ENCODE data around the gene LRRC27.

The LRRC27 gene

DNA sequence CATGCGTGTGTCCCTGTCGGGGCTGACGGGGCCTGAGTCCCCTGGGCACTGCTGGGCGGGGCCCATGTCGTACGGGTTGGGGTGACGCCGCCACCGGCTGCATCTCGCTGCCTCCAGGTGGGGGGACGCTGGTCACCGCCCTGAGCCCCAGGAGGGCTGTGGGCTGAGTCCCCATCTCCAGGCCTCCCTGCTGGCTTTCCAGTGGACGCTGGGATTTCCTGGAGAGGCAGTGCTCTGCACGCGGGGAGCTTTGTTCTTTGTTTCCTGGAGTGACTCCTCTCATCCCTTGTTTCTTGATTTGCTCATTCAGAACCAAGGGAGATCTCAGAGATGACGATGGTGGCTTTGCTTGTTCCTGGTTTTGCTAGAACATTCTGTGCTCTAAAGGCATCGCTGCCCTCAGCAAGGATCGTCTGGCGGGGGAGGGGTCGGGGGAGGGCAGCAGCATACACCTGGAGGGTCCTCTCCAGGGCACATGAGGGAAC, 86.0 kb downstream of the LRRC27 start:
- DNase-seq = no peak

DNA sequence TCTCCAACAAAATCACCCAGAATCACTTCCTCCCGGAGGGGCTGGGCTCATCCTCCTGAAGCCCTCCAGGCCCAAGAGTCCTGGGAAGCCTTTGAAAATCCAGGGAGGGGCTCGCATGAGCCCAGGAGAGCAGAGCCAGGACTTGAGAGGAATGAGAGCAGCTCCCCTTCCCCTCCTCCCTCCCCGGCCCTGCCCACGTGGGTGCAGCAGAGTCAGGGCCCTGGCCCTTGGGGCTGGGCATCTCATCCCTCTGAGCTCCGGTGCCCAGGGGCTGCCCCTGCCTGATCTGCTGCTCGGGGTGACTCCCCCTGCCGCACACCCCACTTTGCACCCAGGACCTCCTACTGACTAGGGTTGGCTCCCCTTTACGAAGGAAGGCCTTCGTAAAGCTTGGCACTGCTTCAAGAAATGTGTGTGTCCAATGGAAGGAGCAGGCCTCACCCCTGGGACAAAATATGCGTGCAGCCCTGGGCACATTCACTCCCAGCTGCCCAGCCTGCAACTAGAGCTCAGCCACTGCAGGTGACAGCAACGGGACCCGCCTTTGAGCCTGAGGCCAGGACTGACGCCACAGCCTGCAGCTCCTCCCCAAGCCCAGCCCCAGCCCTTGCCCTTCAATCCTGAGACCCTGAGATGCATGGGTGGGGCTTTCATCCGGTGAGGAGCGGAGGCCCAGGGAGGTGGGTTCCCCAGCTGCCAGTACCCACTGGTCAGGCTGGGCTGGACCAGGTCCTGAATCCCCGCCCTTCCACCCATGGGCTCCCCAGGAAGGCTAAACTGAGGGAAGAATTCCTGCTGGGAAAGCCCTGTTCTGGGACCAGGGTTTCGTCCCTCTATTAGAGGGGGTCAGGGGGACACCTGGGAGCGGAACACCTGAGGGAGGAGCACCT, 86.8 kb downstream of the LRRC27 start:
- DNase-seq = no peak

DNA sequence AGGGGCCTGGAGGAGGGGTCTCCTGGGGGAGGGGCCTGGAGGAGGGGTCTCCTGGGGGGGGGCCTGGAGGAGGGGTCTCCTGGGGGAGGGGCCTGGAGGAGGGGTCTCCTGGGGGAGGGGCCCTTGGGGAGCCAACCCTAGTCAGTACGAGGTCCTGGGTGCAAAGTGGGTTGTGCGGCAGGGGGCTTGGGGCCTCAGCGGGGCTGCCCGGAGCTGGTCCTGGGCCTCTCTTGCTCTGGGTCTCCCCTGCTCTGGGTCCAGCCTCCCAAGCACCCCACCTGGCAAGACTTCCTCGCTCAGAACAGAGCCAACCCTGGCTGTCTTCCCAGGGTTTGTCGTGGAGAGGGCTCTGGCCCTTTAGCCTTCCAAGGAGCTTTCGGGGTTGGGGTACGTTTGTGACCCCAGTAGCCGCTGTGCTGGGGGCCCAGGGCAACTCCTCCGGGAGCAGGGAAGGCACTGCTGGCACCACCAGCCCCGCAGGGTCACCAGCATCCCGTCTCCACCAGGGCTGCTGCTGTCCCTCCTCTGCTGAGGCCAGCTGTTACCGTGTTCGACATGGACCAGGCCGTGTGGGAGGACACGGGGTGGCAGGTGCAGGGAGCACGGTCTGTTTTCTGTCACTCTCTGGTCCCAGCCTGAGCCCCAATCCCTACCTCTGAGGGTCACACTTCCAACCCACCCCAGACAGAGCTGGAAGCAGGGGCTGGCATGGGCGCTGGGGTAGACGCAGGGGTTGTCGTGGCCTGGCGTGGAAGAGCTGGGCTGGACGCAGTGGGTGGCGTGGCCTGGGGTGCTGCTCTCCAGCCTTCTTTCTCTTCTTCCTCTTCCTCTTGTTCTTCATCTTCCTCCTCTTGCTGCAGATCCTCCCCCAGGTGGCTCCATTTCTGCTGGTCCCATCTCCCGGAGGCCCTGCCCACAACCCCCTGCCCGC, 87.8 kb downstream of the LRRC27 start:
- no peak for DNase-seq

DNA sequence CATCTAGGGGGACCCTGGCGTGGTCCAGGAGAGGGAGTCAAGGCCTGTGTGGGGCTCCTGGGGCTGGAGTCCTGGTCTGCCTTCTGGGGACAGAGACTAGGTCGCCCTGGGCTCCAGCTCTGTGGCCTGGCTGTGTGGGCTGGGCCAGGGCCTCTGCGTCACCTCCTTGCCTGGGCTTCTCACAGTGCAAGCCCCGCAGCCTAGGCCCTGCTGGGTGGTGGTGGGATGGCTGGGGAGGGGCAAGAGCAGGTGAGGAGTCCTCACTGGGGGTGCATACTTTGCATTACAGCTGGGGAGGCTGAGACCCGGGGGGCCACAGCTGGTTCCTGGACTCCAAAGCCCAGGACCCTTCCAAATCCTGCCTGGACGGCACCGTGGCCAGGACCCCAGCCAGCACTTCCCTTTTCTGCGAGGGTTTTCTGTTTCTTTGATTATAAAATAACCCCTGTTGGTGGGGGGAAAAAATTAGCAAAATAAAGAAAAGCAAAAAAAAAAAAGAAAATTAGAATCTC, 88.5 kb downstream of the LRRC27 start:
- DNase-seq = no peak

DNA sequence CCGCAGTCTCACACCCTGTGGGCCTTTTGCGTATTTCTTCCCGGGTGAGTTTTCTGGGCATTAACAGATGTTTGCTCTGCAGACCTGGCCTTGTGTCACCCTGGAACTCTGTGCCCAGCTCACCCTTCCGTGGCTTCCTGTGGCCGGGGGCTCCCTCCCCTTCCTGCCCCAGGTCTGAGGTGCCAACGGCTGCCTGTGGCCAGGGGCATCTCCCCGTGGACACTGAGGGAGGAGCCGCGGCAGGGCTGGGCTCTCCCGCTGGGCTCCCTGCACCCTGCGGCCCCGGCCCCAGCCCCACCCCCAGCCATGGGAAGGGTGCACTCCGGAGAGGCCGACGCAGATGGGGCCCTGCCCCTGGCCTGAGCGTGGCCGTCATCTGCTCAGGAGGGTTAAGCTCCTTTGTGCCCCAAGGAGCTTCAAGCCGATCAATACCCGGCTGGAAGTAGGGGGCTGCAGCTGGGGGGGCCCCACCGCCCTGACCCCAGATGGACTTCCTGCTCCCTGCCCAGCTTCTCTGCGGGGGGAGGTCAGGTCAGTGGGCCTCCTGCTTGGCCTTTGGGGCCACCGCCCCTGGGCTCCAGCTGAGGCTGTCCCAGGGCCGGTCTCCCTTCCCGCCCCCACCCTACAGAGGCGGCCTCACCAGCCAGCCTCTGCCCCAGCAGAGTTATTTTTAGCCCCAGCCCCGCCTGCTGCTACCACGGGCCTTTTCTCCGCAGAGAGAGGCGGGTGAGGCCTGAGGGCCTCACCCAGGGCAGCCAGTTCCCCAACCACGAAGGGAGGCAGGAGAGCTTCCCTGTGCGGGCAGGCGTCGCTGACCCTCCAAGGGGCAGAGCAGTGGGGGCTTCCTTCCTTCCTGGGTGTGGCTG, 89.2 kb downstream of the LRRC27 start:
- no peak for DNase-seq

DNA sequence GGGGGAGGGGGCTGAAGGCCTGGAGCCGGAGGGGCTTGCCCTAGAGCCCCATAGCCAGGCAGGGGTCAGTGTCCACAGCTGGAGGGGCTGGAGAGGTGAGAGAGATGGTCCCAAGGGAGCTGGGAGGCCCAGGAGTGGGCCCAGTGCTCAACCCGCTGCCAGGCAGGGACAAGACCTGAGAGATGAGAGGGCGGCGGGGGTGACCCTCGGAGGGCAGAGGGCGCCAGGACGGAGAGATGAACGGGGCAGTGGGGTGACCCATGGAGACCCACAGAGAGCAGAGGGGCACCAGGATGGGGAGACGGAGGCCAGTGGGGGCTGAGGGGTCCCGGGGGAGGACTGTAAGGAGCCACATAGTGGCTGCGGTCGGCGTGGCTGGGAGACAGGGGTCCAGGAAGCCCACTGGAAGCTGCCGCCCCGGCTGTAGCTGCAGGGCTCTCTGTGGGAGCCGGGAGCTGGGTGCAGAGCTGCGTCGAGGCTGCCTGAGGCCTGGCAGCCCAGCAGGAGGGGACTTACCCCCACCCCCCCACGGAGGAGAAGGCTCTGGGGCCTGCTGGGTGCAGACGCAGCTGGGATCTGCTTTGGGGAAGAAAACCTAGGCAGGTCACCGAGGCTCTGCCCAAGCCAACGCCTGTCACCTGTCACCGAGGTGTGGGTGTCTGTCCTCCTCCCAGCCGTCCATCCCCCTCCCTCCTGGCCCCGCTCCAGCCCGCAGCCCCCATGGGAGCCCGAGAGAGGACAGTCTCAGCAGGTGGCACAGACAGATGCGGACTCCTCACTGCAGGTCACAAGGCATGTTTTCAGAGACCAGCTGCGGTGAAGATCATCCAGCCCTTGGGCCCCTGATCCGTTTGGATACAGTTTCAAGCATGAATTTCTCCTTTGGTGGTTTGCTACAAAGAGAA, 90.1 kb downstream of the LRRC27 start:
- DNase-seq = peak; percentile 12

DNA sequence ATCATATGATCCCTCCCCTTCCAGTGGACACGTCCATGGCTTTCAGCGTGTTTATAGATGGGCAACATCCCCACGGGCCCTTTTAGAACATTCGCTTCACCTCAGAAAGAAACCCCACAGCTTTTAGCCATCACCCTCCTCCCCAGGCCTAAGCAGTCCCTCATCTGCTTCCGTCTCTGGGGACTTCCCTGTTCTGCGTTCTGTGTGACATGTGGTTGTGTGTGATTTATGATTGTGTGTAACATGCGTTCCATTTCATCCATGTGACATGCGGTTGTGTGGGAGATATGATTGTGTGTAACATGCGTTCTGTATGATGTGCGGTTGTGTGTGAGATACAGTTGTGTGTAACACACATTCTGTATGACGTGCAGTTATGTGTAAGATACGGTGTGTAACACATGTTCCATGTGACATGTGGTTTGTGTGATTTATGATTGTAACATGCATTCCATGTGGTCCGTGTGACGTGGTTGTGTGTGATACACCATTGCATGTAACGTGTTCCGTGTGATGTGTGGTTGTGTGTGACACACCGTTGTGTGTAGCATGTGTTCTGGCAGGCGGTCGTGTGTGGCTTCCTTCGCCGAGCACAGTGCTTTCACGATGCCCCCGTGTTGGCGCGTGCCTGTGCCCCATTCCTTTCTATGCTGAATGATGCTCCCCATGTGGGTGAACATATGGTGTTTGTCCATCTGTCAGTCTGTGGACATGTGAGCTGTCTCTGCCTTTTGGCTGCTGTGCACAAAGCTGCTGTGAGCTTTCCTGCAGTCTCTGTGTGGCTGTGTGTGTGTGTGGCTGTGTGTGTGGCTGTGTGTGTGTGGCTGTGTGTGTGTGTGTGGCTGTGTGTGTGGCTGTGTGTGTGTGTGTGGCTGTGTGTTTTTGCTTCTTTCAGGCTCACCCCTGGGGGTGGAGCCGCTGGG, 91.2 kb downstream of the LRRC27 start:
- peak; percentile 63 for DNase-seq

DNA sequence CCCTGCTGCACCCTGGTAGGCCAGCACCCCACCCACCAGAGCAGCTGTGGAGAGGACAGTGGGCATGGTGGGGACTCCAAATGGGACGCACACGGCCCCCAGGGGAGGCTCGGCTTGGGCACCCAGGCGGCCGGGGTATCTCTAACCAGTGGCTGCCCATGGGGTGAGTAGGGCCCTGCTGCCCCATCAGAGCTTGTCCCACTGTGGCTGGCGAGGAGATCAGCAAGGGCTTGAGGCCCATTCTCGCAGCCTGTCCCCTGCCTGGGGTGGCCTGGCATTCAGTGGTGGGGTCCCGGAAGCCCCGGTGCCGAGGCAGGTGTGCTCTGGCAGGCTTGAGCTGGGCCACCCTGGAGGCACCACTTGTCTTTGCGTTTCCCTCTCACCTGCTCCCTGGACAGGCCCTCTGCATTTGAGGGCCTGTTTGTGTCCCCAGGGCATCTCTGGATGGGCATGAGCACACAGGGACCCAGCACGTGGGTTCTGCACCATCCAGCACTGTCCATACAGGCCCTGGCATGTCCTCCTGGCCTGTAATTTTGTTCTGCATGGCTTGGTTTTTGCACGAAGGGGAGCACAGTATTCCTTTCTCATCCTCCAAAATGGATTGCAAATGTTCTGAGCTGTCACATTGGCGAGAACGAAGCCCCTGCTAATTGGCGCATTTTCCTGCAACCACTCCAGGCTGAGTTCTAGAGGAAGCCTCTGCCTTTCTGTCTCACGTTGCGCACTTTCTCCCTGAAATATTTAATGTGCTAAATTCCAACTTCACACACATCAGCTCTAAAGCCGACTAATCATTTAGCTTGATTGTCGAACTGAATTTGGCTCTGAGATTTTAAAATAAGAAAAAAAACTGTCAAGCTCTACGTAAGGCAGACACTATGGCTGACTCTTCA, 92.2 kb downstream of the LRRC27 start:
- DNase-seq = no peak

DNA sequence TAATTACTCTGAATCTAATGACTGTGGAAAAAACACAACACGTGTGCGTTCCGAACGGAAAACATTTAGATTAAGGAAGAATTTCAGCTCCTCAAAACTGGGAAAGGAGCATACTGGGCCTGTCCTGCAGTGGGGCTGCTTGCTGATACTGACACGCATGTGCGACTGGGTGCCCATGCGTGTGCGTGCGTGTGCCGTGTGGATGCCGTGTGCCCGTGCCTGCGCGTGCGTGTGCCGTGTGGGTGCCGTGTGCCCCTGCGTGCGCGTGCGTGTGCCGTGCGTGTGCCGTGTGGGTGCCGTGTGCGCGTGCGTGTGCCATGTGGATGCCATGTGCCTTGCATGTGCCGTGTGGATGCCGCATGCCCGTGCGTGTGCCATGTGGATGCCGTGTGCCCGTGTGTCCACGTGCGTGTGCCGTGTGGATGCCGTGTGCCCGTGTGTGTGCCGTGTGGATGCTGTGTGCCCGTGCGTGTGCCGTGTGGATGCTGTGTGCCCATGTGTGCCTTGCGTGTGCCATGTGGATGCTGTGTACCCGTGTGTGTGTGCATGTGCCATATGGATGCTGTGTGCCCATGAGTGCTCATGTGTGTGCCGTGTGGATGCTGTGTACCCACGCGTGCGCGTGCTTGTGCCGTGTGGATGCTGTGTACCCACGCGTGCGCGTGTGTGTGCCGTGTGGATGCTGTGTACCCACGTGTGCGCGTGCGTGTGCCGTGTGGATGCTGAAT, 93.2 kb downstream of the LRRC27 start:
- no peak for DNase-seq

DNA sequence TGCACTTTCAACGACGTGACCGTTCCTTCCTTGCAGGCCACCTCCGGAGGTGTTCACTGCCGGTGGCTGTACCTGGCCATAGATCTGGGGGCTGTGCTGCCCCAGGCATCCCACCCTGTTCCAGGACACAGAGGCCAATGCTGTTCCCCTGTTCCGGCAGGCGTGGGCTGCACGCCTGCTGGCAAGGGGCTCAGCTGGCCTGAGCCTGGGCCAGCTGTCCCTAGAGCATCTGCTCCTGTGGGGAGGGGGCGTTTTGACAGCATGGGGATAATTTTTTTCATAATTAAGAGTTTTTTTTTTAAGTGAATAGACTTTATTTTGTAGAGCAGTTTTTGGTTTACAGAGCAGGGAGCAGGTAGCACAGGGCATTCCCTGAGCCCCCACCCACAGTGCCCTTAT, 93.8 kb downstream of the LRRC27 start:
- no peak for DNase-seq

DNA sequence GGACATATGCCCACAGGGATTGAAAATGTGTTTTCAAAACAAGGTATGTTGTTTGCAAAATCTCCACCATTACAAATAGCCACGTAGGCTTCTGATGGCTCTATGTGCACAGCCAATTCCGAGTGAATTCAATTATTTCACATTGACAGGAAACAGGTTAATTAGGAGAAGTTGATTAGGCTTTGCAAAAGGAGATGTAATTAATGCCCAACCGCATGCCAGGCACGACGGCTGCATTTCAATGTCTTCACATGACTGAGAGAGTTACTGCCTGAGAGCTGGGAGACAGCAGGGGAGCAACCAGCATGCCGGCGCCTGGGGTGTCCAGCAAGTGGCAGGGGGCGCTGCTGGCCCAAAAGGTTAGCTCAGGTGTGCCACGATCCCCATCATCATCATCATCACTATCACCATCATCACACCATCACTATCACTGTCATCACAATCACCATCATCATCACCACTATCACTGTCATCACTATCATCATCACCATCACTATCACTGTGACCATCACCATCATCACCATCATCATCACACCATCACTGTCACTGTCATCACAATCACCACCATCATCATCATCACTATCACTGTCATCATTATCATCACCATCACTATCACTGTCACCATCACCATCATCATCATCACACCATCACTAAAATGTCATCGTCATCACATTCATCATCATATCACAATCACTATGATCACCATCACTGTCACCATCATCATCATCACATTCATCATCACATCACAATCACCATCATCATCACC, 95.2 kb downstream of the LRRC27 start:
- DNase-seq = no peak

DNA sequence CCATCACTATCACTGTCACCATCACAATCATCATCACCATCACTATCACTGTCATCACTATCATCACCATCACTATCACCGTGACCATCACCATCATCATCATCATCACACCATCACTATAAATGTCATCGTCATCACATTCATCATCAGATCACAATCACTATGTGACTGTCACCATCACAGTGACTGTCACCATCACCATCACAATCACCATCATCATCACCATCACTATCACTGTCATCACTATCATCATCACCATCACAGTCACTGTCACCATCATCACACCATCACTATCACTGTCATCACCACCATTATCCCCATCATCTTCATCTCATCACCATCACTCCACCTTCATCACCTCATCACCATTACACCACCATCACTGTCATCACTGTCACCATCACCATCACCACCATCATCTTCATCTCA, 96.0 kb downstream of the LRRC27 start:
- no peak for DNase-seq

DNA sequence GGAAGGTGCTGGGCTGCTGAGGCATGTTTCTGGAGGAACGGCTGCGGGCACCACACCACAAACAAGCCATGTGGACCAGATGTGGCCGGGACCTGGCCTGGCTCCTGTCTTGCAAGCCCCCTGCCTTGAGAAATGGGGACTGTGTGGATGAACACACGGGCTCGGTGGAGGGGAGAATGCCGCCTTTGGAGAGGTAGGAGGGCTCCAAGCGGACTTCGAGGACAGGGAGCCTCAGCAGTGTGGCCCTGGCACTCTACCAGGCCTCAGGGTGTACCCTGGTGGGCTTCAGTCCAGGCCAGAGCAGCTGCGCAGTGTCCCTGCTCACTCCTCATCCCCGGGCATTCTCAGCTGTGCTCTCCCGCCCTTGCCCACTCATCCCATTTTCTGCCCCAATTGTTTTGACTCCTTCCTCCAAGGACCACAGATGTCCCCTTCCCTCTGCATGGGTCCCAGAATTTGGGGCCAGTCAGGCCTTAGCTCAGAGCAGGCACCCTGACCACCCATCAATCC, 96.5 kb downstream of the LRRC27 start:
- DNase-seq = no peak
